ENCODE results near the gene BORCS6.
A peak's percentile ranks its signal among the peaks of the same experiment; 100 is the strongest.

BORCS6 gene

DNA sequence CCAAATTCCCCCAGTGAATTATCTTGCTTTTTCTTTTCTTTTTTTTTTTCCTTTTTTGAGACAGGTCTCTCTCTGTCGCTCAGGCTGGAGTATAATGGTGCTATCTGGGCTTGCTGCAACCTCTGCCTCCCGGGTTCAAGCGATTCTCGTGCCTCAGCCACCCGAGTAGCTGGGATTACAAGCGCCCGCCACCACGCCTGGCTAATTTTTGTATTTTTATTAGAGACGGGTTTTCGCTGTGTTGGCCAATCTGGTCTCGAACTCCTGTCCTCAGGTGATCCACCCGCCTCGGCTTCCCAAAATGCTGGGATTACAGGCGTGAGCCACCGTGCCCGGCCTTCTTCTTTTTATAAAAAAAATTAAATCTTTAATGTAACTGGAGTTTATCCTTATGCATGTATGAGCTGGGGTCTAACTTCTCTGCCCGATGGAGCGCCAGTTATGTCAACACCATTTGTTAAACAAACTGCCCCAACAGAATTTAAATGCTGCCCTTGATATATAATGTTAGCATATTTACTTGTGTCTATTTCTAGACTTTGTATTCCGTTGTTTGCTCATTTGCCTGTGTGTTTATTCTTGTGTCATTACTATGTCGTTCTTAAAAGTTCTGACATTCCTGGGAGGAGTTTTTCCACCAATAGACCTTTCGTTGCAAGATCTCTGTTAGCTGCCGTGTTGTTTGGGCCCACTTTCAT lies 20.9 kb upstream of the BORCS6 start:
- no peak for DNase-seq

DNA sequence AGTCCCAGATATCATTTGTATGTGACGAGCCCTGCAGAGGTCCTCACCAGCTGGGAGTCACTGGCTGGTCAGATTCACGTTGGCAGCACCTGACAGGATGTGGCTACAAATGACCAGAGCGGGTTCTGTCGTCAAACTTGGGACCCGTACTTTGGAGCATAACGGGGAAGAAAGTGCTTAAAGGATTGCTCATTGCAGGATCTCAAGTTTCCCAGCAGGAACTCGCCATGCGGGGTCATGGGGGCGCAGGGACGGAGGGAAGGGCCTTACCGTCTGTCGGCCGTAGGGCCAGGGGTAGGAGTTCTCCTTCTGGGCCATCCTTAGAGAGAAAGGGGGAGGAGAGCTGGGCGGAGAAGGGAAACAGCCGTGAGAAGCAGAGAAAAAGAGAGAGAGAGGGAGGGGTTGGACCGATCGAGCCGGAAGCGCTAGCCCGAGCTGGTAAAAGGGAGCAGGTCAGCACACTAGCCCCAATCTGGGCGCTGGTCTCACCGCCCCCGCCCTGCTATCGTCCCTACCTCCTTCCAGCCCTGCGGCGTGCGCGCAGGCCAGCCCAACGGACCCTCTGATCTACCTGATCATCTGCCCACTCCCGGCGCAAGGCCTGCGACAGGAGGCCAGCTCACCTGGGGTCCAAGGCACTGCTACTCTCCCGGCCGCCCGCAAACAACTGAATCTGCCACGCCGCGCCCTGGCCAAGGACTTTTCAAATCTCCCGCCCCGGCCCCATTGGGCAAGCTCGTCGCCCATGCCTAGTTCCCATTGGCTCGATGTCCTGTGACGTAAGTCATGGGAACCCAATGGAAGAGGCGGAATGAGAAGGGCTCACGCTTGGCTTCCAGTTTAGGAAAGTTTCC lies 20.2 kb upstream of the BORCS6 start, which contains the start of gene AURKB:
AURKB (minus strand) TSS at position 669 of the 854 bp plus-strand sequence; CDS start at position 318, 351 bp downstream.
- peak; percentile 93 for DNase-seq

DNA sequence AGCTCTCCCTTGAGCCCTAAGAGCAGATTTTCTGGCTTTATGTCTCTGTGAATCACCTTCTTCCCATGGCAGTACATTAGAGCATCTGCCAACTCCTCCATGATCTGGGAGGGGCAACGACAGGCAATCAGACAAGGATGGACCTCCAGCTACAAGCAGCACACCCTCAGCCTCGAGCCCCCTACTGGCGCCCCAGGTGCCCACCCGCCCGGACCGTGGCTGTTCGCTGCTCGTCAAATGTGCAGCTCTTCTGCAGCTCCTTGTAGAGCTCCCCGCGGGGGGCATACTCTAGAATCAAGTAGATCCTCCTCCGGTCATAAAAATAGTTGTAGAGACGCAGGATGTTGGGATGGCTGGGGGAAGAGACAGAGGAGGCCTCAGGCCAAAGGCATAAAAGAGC lies 16.6 kb upstream of the BORCS6 start:
- no peak for DNase-seq

DNA sequence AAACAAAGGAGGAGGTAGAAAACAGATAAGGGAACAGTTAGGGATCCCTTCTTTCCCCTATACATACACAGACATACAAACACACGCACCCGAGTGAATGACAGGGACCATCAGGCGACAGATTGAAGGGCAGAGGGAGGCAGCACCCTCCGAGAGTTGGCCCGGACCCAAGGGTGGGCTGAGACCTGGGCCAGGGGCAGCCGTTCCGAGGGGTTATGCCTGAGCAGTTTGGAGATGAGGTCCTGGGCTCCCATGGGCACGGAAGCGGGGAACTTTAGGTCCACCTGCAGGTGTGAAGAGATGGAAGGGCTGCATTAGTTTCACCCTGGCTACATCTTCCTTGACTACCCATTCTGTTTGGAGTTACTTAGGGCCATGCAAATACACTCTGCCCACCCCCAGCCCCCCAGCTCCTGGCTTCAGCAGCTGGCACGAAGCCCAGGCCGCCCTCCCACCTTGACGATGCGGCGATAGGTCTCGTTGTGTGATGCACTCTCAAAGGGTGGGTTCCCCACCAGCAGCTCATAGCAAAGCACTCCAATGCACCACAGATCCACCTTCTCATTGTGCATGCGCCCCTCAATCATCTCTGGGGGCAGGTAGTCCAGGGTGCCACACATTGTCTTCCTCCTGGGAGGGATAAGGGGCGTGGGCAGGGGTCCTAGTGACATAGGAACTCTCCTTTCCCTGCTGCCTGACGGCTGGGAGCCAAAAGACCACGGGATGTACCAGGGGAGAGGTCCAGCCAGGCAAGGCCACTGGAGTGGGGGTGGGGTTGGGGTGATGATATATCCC lies 15.0 kb upstream of the BORCS6 start:
- DNase-seq = no peak

DNA sequence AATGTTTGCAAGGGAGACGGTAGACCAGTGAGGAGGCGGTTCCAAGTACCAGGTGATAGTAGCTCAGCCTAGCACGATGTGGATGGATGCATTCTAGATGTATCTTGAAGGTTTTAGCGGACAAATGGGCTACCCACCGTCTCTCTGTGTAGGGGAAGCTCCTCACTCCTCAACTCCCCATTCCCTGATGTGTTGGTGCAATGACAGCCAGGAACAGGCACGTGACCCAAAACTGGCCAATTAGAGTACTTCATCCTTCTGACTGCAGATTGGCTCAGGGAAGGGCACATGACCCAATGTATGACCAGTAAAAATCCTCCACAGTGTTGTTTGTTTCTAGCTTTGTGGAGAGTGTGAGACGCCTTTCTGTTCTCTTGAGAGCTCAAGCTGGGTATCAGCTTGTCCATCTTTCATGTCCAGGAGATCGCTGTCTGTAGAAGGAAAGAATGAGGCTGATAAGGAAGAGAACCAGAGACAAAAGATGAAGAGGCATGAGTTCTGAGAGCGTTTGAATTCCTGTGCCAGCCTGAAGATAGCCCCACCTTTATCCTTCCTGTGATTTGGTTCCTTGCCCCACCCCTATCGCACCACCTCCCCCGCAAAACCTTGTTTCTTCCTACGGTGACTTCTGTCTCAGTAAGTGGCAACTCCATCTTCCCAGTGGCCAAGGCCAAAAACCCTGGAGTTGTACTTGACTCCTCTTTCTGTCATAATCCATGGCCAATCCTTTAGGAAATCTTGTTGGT lies 2.3 kb upstream of the BORCS6 start:
- DNase-seq = peak; percentile 61

DNA sequence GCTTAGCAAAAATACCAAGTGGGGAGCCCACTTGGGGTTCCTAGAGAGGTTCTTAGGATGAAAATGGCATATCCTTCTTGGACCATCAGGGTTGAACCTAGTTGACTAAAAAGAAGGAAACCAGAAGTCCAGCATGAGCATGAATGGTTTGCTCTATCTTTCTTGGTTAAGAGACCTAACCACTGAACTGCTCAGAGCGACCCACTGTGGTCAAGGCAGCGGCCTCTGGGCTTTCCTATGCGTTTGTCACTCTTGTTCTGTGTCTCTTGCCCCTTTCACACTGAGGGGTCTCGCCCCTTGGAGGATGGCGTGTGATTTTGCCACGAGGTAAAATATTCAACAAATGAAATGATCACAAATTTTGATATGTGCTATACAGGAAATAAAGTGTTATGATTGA lies 526 bp upstream of the BORCS6 start:
- DNase-seq = no peak

DNA sequence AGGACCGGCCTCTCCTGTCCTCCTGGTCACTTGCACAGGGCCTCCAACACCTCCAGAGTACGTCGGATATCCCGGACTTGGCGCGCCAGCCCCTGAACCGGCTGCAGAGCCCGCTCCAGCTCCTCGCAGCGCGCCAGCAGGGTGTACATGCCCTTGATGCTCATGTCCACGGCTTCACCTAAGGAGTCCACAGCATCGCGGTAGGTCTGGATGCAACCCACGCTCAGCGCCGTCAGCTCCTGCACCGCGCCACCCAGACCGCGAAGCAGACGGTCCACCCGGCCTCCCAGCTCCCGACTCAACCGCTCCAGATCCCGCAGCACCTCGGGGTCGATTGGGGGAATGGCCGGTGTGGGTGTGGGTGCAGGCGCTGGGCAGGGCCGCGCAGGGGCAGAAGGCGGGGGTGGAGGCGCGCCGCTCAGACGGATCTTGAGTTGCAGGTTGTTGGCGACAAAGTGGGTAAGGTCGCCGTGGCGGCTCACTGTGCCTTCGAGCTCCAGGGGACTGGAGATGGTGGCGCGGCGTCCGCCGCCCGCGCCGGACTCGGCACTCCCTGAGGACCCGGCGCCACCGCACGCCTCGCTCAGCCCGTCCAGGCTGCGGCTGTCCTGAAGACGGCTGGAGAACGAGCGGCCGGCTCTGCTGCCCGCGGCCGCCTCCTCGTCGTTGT lies 804 bp downstream of the BORCS6 start:
- DNase-seq = peak; percentile 43

DNA sequence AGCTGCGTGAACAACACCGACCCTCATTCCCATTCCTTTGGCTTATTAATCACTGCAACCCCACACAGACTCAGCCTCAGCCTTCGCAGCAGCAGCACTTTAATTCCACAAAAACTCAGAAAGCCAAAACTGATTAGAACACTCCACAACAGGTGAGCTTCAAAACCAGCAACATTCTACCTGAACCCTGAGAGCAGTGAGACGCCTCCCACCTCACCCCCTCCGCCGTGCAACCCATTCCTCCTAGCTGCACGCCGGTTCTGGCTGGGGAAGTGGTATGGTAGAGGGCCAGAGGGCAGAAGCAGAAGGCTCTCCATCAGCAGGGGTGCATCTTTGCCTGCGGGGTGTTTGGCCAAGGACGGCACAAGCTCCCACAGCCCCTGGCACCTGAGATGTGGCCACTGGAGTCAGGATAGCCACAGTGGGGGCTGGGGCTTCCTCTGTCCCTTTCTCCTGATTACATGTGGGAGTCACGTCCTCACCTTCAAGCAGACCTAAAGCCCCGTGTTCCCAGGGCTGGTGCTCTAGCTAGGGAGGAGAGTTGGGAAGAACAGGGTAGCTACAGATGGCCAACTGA lies 1.6 kb downstream of the BORCS6 start:
- DNase-seq = peak; percentile 36

DNA sequence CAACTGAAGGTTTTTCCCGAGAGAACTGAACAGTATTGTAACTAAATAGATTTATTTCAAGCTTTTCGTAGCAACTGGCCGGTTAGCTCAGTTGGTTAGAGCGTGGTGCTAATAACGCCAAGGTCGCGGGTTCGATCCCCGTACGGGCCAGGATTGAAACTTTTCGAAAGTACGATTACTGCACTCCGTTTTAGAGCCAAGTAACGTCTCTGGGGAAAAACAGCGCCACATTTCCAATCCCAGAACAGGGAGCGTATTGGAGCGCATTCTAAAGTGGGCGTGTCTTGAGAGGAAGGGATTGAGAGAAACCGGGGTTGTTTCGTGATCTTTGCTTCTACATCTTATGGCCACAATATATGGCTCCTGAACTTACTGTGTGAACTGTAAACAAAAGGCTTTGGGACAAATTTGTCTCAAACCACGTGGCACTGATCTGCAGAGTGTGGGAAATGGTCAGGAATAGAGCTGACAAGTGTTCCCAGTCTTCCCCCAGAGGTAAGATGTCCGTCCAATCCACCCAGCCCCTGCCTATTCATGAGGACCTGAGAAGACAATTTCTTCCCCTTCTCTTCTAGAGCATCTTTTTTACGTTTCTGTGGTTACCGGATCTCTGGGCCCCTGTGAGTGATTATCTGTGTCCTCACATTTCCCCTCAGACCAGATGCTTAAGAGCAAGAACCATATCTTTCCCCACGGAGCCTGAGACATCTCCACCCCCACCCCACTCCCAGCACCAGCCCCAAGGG lies 2.3 kb downstream of the BORCS6 start:
- peak; percentile 91 for DNase-seq

DNA sequence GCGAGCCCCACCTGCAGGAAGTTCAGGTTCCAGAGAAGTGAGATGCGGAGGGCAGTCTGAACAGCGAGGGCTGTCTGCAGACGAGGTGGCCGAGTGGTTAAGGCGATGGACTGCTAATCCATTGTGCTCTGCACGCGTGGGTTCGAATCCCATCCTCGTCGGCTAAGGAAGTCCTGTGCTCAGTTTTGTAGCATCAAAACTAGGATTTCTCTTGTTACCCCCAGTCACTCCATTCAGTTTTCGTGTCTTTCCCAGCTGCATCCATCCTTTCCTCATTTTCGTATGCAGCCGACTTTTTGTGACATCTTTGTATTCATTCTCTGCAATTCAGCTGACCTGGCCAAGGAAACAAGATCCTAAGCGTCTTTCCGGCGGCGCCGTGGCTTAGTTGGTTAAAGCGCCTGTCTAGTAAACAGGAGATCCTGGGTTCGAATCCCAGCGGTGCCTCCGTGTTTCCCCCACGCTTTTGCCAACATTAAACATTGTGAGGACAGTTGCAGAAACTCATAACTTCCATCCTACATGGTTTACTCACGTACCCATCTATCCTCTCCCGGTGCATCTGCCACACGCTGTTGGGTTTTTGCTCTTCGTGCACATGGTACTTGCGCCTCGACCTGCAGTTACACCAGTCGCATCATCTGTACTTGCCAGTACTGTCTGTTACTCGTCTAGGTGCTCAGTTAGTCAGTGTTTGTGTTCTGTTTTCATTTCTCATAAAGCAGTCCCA lies 3.0 kb downstream of the BORCS6 start:
- peak; percentile 89 for DNase-seq

DNA sequence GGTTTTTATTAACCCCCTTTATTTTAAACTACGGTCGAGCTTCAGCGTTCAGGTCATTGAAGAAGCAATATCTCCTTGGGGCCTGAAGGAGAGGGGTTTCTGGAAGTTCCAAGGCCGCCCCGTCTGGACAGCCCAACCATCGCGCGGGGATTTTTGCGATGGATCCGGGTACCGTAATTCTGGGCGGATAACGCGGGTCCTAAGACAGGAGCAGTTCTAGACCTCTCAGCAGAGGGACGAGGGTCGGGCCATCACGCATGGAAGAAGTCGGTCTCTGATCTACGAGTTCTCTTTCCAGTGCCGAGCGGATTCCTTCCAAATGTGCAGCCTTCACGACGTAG lies 3.6 kb downstream of the BORCS6 start:
- DNase-seq = no peak

DNA sequence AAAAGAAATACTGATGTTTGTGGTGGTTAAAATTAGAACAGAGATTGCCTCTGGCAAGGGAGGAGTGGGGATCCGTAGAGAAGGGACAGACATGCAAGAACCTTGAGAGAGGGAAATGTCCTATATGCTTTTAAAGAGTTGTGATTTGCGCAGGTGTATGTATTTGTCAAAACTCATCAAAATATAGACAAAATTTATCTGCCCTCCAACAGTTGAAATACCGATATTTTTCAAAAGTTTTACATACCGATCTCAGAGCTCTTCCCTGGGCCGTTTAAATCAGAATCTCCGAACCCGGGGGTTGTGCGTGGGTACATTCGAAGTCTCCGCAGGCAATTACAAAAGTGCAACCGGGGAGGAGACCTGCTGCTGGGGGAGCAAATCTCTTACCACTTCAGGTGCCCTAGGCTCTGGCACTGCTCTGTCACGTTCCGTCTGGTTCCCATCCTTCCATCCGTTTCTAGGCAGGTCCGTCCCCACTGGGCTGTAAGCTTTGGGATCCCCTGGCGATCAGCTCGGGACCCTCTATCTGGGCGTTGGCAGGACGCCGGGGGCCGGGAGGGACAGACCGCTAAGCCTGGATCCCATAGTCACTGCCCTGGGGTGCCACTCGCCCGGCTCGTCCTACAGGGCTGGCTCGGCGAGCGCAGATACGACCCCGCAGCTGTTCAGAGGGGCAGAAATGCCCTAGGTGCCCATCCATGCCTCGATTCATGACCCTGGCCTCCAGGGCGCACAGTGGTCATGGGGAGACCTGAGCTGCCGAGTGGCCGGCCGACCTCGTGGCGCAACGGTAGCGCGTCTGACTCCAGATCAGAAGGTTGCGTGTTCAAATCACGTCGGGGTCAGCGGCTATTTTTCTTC lies 4.2 kb downstream of the BORCS6 start:
- peak; percentile 90 for DNase-seq

DNA sequence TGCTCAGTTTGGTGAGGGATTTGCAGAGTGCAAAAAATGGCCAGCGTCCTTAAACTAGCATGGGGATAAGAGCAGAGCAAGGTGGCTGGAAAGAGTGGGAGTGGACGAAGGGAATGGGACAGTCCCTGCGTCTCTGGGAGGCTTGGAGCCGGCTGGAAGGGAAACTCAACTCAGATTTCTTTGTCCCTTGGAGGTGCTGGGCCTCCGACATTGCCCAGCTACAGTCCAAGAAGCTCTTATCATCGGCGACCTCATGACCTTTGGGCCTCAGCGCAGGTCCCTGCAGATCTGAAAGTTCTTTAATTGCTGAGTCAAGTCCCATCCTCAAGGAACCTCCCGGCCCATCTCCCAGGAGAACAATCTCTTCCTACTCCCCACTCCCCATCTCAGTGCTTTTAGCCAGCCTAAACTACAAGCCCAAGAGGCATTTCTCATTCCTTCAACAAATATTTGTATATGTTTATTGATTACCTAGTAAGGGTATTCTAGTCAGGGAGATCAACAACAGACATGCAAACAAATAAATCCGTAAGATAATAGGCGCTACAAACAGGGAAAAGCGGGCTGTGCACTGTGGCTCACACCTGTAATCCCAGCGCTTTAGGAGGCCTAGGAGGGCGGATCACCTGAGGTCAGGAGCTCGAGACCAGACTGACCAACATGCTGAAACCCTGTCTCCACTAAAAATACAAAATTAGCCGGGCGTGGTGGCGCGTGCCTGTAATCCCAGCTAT lies 12.8 kb downstream of the BORCS6 start:
- DNase-seq = no peak

DNA sequence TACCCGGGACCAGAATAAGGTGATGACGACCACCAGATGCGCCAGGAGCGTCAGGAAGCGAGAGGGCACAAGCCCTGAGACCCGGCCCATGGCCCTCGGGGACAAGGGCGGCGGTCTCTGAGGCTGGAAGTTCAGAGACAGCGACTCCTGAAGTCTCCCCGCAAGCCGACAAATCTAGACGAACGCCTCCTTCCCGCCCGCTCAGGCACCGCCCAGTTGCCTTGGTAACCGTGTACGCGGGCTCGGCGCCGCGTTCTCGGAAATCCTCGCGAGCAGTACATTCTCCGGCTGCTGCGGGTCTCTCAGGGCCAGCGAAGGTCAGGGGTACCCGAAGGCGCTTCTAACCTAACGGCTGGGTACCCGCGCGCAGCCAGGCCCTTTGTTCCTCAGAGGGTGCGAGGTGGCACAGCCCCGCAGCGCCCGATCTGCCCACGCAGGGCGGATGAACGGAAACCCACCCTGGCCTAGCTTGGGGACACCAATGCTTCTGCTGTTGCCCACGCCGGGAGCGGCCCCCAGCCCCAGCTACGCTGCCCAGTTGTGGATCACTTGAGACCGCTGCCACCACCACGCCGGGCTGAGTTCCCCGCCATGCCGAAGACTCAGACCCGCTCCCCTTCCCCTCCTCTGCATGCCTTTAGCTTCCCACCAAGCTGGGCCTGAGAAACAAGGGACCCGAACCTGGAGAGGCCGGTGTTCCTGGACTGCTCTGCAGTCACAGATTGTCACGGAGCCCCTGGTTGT lies 13.6 kb downstream of the BORCS6 start, which contains the start of gene TMEM107:
TMEM107 (minus strand) TSS at position 184 of the 744 bp plus-strand sequence; CDS start at position 90, 94 bp downstream.
- peak; percentile 91 for DNase-seq

DNA sequence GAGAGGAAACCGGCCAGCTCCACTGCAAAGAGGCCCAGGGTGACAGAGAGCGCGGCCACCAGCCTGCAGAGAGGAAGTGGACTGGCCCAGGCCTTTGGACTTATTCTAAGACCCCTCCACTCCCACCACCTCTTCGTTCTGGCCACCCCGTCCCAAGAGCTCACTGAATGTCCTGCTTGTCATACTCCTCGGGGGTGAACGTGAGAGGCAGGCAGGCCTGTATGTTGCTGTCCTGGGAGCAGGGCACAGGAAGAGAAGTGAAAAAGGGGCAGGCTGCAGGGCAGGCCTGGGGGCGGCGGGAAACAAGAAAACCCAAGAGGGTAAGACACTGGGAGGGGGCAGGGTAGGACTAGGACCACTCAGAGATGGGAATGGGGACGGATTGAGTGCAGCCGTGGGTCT lies 14.2 kb downstream of the BORCS6 start:
- no peak for DNase-seq

DNA sequence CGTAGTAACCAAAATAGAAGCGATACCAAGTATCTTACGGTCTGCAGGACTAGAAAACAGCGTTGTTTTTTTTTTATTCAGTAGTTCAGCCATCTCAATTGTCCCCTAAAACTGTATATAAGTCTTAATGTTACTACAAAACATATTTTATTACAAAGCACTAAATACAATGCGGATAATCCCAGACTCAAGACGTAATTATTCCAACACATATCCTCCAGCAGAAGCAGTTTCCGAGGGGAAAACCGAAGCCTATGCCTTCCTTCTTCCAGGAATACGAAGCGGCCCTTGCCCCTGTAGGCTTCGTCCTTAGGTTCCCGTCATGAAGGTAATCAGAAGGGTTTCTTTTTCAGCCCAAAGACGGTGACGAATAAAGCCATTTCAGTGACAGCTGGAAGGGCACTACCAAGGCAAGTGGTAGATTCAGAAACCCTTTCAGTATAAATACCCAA lies 16.1 kb downstream of the BORCS6 start:
- DNase-seq = no peak

DNA sequence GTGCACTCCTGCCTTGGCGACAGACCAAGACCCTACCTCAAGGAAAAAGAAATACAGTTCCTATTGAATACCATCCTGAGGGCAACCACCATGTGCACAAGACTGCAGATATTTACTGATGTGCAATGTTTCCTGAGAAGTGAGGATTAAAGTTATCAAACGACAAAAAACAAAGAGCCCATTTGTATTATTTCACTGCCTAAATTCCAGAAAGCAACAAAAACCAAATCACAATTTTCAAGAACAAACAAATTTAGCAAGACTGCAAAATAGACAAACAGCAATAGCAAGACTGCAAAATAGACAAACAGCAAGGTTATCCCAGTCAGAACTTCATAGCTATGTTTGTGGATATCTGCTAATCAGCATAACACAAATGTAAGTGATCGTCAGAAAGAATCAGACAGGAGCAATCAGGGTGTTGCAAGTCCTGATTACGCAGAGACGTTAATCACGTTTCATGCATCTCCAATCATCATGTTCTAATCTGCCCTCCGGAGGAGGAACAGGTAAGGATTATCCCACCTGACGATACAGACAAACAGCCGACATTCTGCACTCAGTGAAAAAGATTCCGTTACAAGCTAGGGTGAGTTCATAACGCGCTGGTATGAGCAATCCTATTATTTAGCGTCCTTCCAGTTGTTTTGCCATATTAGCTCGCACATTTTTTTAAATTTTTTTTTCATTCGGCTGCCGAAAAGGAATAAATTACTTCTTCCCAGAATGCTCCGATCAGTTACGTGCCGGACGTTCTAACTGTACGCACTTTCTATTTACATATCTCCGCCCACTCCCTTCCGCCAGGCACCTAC lies 16.7 kb downstream of the BORCS6 start:
- peak; percentile 78 for DNase-seq
